ENCODE results near the gene IFNW1. TPM values are rescaled to one million over a fixed set of nuclear protein-coding genes. Genes with fewer than 3 reads are reported as not detected.
"Not testable (repeated sequence)": the region's sequence is repeated elsewhere in the genome, so short reads cannot be mapped to it uniquely, and the experiment has no call there.

The IFNW1 gene
- not detected for total RNA-seq

DNA sequence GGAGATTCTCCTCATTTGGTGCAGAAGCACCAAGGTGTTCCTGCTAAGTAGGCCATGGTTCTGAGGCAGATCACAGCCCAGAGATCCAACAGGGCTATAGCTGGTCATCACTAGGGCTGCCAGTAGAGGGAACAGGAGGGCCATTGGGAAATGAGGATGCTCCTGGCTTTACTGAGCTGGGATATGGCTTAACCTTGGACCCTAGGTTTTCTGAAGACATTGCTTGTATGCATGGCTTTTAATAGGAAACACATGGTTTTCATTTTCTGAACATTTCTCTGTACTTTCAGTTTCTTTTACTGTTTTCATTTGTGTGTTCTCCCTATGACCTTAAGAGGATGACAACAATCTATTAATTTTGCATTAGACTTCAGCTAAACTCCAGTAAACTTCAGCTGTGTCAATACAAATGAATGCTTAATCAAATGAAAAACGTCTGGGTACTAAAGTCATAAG, at the start of gene IFNW1:
Gene IFNW1, minus strand, starts transcription at position 406 of the 456 bp plus-strand sequence. Its CDS starts 262 bp downstream, at position 144.
- POLR2A ChIA-PET: no interaction called here
- H3K4me1 Mint-ChIP-seq: peaks cover 23% of the 10 kb centered on the region
- peak within 1 kb of the TSS; percentile 27 for H3K27ac Mint-ChIP-seq
- DNase-seq (no peak), ATAC-seq (ENCODE audit: low read depth) (peak; percentile 35)
- peaks cover 6% of the 10 kb centered on the region for H3K27me3 Mint-ChIP-seq
- peaks cover 4% of the 10 kb centered on the region for H3K9me3 Mint-ChIP-seq
- H3K36me3 Mint-ChIP-seq: peaks cover 24% of the 10 kb centered on the region
- H3K4me3 Mint-ChIP-seq: no peak within 1 kb of the TSS

DNA sequence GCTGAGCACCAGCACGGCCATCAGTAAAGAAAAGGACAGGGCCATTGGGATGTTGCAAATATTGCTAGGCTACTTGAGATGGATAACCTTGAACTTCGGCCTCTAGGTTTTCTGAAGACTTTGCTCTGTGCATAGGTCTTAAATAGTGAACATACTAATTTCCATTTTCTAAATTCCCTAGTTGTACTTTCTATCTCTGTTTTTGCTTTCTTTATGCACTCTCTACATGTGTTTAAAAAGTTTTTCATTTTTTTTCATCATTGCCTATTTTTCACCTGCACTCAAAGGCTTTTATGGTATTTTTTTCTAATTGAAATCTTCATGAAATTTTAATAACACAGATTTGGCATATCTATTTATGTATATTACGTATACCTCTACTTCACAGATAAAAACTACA, 45.9 kb upstream of the IFNW1 start, which contains the start of gene IFNA4:
Gene IFNA4, minus strand, starts transcription at position 101 of the 400 bp plus-strand sequence. Its CDS starts 56 bp downstream, at position 45.
- H3K4me3 Mint-ChIP-seq; H3K9me3 Mint-ChIP-seq; ATAC-seq (ENCODE audit: low read depth); H3K4me1 Mint-ChIP-seq; H3K27ac Mint-ChIP-seq; POLR2A ChIA-PET; H3K36me3 Mint-ChIP-seq; DNase-seq: not testable (repeated sequence)
- H3K27me3 Mint-ChIP-seq: peaks cover 11% of the 10 kb centered on the region

DNA sequence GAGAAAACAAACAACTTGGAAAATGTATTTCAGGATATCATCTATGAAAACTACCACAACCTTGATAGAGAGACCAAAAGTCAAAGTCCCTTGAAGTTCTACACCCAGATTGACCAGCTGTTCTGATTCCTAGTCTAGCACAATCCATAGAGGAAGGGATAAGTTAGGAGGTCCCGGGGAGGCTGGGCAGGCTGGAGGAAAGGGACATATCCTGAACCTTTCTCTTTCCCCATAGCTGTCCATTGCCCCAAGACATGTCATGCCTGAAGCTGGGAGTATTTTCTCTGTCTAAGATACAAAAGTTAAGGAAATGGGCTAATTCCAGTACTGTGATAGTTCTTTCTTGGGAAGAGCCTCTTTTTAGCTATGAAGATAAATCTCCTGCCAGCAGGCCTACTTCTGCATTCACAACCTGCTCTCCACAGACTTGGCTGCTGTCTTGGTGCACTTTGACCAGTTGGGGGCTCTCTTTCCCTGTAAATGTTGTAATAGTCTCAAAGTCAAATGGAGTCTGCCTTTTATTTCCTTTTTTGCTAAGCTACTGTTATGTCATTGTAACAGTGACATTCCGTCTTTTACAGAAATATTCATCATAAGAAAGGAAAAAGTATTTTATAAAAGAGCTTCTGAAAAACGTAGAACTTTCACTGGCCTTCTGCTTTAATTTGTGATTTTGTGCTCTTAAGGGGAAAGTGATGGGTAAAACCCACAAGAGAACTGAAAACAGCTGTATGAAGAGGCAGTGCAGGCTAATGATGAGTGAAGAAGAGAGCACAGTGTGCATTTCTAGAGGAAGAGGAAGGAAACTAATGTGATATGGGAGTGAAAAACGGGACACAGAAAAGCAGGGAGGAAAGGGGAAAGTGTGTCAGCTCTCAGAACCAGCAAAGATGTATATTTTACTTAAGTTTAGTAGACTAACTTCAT, 41.4 kb upstream of the IFNW1 start:
- peak overlapping the region; percentile 28 for H3K4me3 Mint-ChIP-seq

DNA sequence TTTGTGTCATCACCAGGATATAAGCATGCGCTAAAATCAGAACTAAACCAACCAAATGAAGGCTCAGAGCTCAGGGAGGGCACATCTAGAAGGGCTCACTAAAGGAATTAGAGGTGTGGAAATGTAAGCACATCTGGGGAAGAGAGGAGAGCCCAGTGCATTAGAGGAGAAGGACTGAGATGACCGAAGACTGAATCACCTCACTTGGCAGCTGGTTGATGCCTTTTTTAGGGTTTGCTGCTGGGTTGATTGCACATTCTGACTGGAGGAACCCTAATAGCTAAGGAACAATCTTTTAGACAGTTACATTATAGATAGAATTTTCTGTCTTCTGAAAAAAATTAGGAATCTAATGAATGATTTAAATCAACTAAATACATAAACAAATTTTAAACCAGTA, 33.0 kb upstream of the IFNW1 start:
- POLR2A ChIA-PET: interaction anchor here (0.7 kb wide), 1 partner anchor 9 kb away, joined by 3 read pairs; no protein-coding TSS in a partner anchor
- ATAC-seq (ENCODE audit: low read depth) (no peak), DNase-seq (no peak)
- Mint-ChIP-seq H3K4me3 (no peak overlapping the region), H3K9me3 (no peaks in the 10 kb centered on the region), H3K27ac (no peak overlapping the region), H3K27me3 (peaks cover 12% of the 10 kb centered on the region), H3K4me1 (no peaks in the 10 kb centered on the region), H3K36me3 (no peaks in the 10 kb centered on the region)

More for the DNA sequence above, 41.4 kb upstream of the IFNW1 start:
- not testable (repeated sequence) for H3K9me3 Mint-ChIP-seq, H3K4me1 Mint-ChIP-seq, H3K36me3 Mint-ChIP-seq, H3K27me3 Mint-ChIP-seq
- ATAC-seq (ENCODE audit: low read depth) (peak; percentile 92), DNase-seq (peak; percentile 28)
- POLR2A ChIA-PET: interaction anchor here (0.7 kb wide), 1 partner anchor 8 kb away, joined by 3 read pairs; no protein-coding TSS in a partner anchor
- peak overlapping the region; percentile 31 for H3K27ac Mint-ChIP-seq

DNA sequence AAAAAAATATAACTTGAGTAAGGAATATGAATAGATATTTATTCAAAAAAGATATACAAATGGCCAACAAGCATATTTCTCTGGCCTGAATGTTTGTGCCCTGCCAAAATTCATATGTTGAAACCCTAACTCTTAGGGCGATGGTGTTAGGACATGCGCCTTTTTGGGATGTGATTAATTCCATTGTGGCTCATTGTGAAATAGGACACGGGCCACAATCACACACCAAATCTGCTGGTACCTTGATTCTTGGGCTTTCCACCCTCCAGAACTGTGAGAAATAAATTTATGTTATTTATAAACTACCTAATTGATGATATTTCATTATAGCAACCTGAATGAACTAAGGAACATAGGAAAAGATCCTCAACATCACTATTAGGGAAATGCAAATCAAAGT, 30.5 kb upstream of the IFNW1 start:
- Mint-ChIP-seq H3K4me1 (no peaks in the 10 kb centered on the region), H3K27me3 (peaks cover 17% of the 10 kb centered on the region), H3K9me3 (no peaks in the 10 kb centered on the region), H3K4me3 (no peak overlapping the region), H3K27ac (no peak overlapping the region), H3K36me3 (no peaks in the 10 kb centered on the region)
- ATAC-seq (ENCODE audit: low read depth) (no peak), DNase-seq (no peak)
- POLR2A ChIA-PET: no interaction called here

DNA sequence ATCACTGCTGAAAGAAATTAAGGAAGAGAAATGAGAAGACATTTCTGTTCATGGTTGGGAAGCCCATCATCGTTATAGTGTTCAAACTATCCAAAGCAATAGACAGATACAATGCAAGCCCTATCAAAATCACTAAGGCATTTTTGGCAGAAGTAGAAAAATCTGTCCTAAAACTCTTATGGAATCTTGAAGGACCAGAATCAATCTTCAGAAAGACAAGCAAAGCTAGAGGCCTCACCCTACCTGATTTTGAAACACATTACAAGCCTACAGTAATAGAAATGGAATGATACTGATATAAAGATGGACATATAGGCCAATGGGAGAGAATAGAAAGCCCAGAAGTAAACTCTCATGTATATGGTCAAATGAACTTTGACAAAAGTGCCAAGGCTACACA, 29.7 kb upstream of the IFNW1 start:
- no peak overlapping the region for H3K27ac Mint-ChIP-seq
- POLR2A ChIA-PET: no interaction called here
- H3K9me3 Mint-ChIP-seq: no peaks in the 10 kb centered on the region
- no peak overlapping the region for H3K4me3 Mint-ChIP-seq
- no peaks in the 10 kb centered on the region for H3K36me3 Mint-ChIP-seq
- ATAC-seq (ENCODE audit: low read depth) (no peak), DNase-seq (no peak)
- no peaks in the 10 kb centered on the region for H3K4me1 Mint-ChIP-seq
- peaks cover 15% of the 10 kb centered on the region for H3K27me3 Mint-ChIP-seq

DNA sequence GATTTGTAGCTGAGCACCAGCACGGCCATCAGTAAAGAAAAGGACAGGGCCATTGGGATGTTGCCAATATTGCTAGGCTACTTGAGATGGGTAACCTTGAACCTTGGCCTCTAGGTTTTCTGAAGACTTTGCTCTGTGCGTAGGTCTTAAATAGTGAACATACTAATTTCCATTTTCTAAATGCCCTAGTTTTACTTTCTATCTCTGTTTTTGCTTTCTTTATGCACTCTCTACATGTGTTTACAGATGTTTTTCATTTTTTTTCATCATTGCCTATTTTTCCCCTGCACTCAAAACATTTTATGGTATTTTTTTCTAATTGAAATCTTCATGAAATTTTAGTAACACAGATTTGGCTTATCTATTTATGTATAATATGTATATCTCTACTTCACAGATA, 24.9 kb upstream of the IFNW1 start, which contains the start of gene IFNA21:
Gene IFNA21, minus strand, starts transcription at position 101 of the 400 bp plus-strand sequence. Its CDS starts 48 bp downstream, at position 53.
- H3K27ac Mint-ChIP-seq; H3K4me3 Mint-ChIP-seq; DNase-seq; H3K9me3 Mint-ChIP-seq; POLR2A ChIA-PET; ATAC-seq (ENCODE audit: low read depth): not testable (repeated sequence)
- H3K27me3 Mint-ChIP-seq: peaks cover 15% of the 10 kb centered on the region
- H3K36me3 Mint-ChIP-seq: peaks cover 16% of the 10 kb centered on the region
- peaks cover 15% of the 10 kb centered on the region for H3K4me1 Mint-ChIP-seq

DNA sequence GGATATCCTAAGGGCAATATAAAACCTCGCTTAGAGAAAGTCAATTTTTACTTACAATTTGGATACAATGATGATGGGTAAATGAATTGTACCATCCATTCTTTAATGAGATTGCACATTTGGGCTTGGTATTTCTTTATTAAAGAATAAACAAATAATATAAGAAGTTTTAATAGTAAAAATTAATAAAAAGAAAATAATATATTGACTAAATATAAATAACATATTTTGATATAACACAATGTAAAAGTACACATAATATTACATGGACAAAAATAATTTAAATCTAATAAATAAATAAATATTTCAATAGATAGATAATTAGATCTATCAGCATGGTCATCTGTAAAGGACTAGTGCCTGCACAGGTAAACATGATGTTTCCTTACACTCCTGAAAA, 23.9 kb upstream of the IFNW1 start:
- Mint-ChIP-seq H3K36me3 (peaks cover 19% of the 10 kb centered on the region), H3K9me3 (peaks cover 7% of the 10 kb centered on the region), H3K27me3 (peaks cover 15% of the 10 kb centered on the region), H3K4me1 (peaks cover 25% of the 10 kb centered on the region), H3K4me3 (no peak overlapping the region), H3K27ac (no peak overlapping the region)
- DNase-seq (no peak), ATAC-seq (ENCODE audit: low read depth) (no peak)
- POLR2A ChIA-PET: no interaction called here

DNA sequence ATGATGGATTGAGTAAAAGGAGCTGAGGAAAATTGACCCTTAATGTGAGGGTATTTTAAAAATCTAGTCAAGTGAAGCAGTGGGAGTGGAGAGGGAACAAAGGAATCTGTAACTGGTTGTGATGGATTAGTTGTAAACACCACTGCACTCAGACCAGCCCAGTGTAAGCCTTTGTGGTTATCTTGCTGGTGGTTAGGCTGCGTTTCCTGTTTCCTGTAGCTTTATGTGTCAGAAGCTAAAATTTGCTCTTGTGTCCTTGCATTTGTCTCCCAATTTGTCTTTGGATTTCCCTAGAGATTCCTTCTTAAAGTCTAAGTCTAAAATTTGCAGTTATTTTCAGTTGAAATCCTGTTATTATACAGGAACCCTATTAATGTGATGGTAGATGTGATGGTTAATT, 18.5 kb upstream of the IFNW1 start:
- Mint-ChIP-seq H3K4me3 (peak overlapping the region; percentile 69), H3K27ac (peak overlapping the region; percentile 80), H3K9me3 (peaks cover 12% of the 10 kb centered on the region), H3K4me1 (peaks cover 43% of the 10 kb centered on the region), H3K36me3 (peaks cover 29% of the 10 kb centered on the region), H3K27me3 (no peaks in the 10 kb centered on the region)
- DNase-seq: no peak
- peak; percentile 87 for ATAC-seq (ENCODE audit: low read depth)
- POLR2A ChIA-PET: interaction anchor here (0.9 to 1.3 kb wide), 2 partner anchors 12 to 476 kb away, joined by 3 read pairs; partner anchors contain the start of gene FOCAD

DNA sequence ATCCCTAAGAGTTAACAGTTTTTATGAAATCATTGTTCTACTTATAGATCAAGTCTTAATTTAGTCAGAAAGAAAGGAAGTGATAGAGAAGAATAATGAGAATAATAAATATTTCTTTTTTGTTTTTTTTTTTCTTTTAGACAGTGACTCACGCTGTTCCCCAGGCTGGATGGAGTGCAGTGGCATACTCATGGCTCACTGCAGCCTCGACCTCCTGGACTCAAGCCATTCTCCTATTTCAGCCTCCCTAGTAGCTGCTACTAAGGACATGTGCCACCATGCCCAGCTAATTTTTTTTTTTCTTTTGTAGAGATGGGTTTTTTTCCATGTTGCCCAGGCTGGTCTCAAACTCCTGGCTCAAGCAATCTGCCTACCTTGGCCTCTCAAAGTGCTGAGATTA, 13.9 kb upstream of the IFNW1 start:
- peaks cover 5% of the 10 kb centered on the region for H3K9me3 Mint-ChIP-seq
- H3K4me1 Mint-ChIP-seq: peaks cover 24% of the 10 kb centered on the region
- H3K27me3 Mint-ChIP-seq: no peaks in the 10 kb centered on the region
- H3K27ac Mint-ChIP-seq: no peak overlapping the region
- DNase-seq (no peak), ATAC-seq (ENCODE audit: low read depth) (no peak)
- no peak overlapping the region for H3K4me3 Mint-ChIP-seq
- POLR2A ChIA-PET: no interaction called here
- peaks cover 10% of the 10 kb centered on the region for H3K36me3 Mint-ChIP-seq

DNA sequence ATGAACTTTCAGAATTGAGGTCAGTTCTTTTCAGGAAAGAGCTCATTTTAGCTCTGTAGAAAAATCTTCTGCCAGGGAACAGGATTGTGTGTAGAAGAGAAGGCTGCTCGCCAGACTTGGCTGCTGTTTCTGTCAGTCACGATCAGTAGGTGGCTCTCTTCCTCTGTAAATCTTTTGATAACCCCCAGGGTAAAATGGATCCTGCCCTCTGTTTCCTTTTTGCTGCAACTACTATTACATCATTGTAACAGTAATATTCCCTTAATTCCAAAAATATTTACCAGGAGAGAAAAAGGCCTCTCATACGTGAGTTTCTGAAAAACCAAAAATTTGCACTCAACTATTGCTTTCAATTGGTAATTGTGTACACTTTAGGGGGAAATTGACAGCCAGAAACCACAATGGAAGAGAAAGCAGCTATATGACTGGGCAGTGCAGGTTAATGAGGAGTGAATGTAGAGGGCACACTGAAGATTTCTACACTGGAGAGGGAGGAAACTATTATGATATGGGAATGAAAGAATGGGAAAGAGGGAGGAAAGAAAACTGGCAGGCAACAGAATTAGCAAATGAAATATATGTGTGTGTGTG, 12.5 kb upstream of the IFNW1 start:
- peak overlapping the region; percentile 17 for H3K27ac Mint-ChIP-seq
- DNase-seq: no peak

DNA sequence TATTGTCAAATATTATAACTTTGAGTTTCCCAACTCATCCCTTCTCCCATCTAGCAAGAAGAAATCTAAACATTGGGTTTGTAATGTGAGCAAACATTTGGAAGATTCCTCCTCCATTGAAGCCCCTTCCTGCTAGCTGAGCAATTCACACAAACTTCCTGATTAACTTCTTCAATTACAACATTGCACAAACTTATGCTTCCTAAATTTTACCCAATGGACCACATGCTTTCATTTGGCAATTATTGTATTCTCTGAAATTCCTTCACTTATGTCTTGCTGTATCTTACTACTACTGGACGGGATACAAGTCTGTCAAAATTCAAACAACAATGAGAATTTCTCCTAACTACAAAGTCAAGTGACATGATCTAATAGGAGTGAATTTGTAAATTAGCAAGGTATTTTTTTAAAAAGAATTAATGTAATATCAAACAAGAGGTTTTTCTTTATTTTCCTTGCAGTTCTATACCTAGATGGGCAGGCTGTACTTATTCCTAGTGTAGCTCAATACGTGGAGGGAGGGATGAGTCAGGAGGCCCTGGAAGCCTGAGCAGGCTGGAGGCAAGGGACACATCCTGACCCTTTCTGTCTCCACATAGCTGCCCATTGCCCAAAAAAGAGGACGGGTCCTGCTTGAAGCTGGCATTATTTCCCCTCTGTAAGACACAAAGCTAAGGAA, 11.8 kb upstream of the IFNW1 start:
- POLR2A ChIA-PET: no interaction called here

More for the DNA sequence above, 12.5 kb upstream of the IFNW1 start:
- POLR2A ChIA-PET: interaction anchor here (0.7 kb wide), 1 partner anchor 49 kb away, joined by 3 read pairs; no protein-coding TSS in a partner anchor
- Mint-ChIP-seq H3K4me3 (peak overlapping the region; percentile 60), H3K4me1 (peaks cover 14% of the 10 kb centered on the region), H3K36me3 (peaks cover 12% of the 10 kb centered on the region), H3K27me3 (no peaks in the 10 kb centered on the region), H3K9me3 (peaks cover 5% of the 10 kb centered on the region)
- ATAC-seq (ENCODE audit: low read depth): peak; percentile 88

DNA sequence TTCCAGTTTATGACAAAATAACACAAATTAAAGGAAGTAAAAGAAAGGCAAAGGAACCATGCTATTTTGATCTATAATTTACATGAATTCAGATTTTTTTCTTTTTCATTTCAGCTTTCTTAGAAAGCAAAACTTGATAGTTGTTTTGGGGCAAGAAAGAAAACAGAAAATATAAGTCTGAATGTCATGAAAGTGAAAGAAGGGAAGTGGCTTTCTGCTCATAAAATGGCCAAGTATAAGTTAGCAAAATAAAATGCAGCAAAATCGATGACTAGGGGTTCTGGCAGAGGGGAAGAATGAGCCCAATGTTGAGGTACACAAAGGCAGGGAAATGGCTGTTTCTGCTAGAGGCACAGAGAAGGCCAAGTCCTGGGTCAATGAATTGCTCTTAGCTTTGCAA, 3.0 kb upstream of the IFNW1 start:
- Mint-ChIP-seq H3K27ac (peak overlapping the region; percentile 83), H3K36me3 (peaks cover 46% of the 10 kb centered on the region), H3K9me3 (peaks cover 21% of the 10 kb centered on the region), H3K27me3 (no peaks in the 10 kb centered on the region), H3K4me3 (peak overlapping the region; percentile 49), H3K4me1 (peaks cover 22% of the 10 kb centered on the region)
- peak; percentile 73 for ATAC-seq (ENCODE audit: low read depth)
- POLR2A ChIA-PET: no interaction called here
- no peak for DNase-seq

More for the DNA sequence above, 11.8 kb upstream of the IFNW1 start:
- Mint-ChIP-seq H3K9me3 (peaks cover 5% of the 10 kb centered on the region), H3K4me3 (no peak overlapping the region), H3K4me1 (peaks cover 10% of the 10 kb centered on the region), H3K36me3 (peaks cover 16% of the 10 kb centered on the region), H3K27me3 (no peaks in the 10 kb centered on the region), H3K27ac (no peak overlapping the region)
- DNase-seq: no peak
- ATAC-seq (ENCODE audit: low read depth): peak; percentile 14

Data from activated naive CD8-positive, alpha-beta T cell treated with anti-CD3 and anti-CD28 coated beads, Interleukin-2, amount 10 ng/mL, durations not matched to agents 7 days and 5 days (primary cell).